Measurements from ENCODE around the gene PCDHA7.

DNA sequence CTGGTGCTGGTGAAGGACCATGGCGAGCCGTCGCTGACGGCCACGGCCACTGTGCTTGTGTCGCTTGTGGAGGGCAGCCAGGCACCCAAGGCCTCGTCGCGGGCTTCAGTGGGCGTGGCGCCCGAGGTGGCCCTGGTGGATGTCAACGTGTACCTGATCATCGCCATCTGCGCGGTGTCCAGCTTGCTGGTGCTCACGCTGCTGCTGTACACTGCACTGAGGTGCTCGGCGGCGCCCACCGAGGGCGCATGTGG lies 23.8 kb downstream of the PCDHA7 start:
- TF ChIP-seq, protein P1, sequence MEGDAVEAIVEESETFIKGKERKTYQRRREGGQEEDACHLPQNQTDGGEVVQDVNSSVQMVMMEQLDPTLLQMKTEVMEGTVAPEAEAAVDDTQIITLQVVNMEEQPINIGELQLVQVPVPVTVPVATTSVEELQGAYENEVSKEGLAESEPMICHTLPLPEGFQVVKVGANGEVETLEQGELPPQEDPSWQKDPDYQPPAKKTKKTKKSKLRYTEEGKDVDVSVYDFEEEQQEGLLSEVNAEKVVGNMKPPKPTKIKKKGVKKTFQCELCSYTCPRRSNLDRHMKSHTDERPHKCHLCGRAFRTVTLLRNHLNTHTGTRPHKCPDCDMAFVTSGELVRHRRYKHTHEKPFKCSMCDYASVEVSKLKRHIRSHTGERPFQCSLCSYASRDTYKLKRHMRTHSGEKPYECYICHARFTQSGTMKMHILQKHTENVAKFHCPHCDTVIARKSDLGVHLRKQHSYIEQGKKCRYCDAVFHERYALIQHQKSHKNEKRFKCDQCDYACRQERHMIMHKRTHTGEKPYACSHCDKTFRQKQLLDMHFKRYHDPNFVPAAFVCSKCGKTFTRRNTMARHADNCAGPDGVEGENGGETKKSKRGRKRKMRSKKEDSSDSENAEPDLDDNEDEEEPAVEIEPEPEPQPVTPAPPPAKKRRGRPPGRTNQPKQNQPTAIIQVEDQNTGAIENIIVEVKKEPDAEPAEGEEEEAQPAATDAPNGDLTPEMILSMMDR (conservative IDR thresholded peaks at IDR 0.05; ENCODE audit: low read depth, low read length) = no peak
- TF ChIP-seq SMC3 (IDR thresholded peaks at IDR 0.05; ENCODE audit: low read depth, low read length) (no peak), POLR2A (IDR thresholded peaks at IDR 0.05; ENCODE audit: low read depth, low read length) (no peak), MXI1 (IDR thresholded peaks at IDR 0.05; ENCODE audit: borderline replicate concordance, low read depth, low read length) (no peak), BHLHE40 (IDR thresholded peaks at IDR 0.05; ENCODE audit: low read depth, low read length) (no peak), RAD21 (IDR thresholded peaks at IDR 0.05; ENCODE audit: low read length) (no peak), FOS (IDR thresholded peaks at IDR 0.05; ENCODE audit: low read depth, low read length) (no peak), CEBPB (IDR thresholded peaks at IDR 0.05; ENCODE audit: low read depth, low read length) (no peak), MAFK (IDR thresholded peaks at IDR 0.05; ENCODE audit: low read depth, low read length) (no peak), CHD1 (IDR thresholded peaks at IDR 0.05; ENCODE audit: low read depth, low read length) (no peak)
- TF ChIP-seq, protein P2, sequence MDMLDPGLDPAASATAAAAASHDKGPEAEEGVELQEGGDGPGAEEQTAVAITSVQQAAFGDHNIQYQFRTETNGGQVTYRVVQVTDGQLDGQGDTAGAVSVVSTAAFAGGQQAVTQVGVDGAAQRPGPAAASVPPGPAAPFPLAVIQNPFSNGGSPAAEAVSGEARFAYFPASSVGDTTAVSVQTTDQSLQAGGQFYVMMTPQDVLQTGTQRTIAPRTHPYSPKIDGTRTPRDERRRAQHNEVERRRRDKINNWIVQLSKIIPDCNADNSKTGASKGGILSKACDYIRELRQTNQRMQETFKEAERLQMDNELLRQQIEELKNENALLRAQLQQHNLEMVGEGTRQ (IDR thresholded peaks at IDR 0.05; ENCODE audit: low read depth, low read length) = no peak

Data from IMR-90 (cell line).